Osteoblast (primary cell): ENCODE results near the gene C4orf54. TPM values are rescaled to one million over a fixed set of nuclear protein-coding genes. Genes with fewer than 3 reads are reported as not detected.

Experiments
- DNase-seq: peaks from one replicate; pipeline ENCODE4 v3.0.0; 2011; ENCODE audit warnings: low spot score, mixed read lengths; ENCODE audit not compliant: insufficient read length; ENCODE audit errors: missing footprints
- H2AFZ ChIP-seq: 2 replicates; pipeline ENCODE4 v1.6.0; 2011; ENCODE audit warnings: mild to moderate bottlenecking, low read length
- H3K27ac ChIP-seq: 2 replicates; pipeline ENCODE4 v1.5.1; 2011; ENCODE audit warnings: mild to moderate bottlenecking, low read depth, low read length, moderate library complexity
- H3K27me3 ChIP-seq: 2 replicates; pipeline ENCODE4 v1.6.0; 2012; ENCODE audit warnings: mild to moderate bottlenecking, control low read depth, inconsistent platforms, low read length, moderate library complexity; ENCODE audit not compliant: insufficient read depth
- H3K36me3 ChIP-seq: 2 replicates; pipeline ENCODE4 v1.5.1; 2011; ENCODE audit warnings: mild to moderate bottlenecking, low read length, control low read depth, moderate library complexity; ENCODE audit not compliant: insufficient read depth
- H3K4me1 ChIP-seq: 2 replicates; pipeline ENCODE4 v1.5.1; 2011; ENCODE audit warnings: mild to moderate bottlenecking, low read length, control low read depth, moderate library complexity; ENCODE audit not compliant: insufficient read depth
- H3K4me2 ChIP-seq: 2 replicates; pipeline ENCODE4 v1.6.0; 2011; ENCODE audit warnings: mild to moderate bottlenecking, low read length; ENCODE audit not compliant: insufficient read depth
- H3K4me3 ChIP-seq: fragments of 200-600 bp; sonication (generic); 3 replicates; pipeline ENCODE4 v1.5.1; 2012; ENCODE audit warnings: mild to moderate bottlenecking, low read length, inconsistent platforms; ENCODE audit not compliant: insufficient read depth
- H3K79me2 ChIP-seq: 2 replicates; pipeline ENCODE4 v1.6.0; 2012; ENCODE audit warnings: mild to moderate bottlenecking, low read length, control low read depth, inconsistent platforms; ENCODE audit not compliant: insufficient read depth
- H3K9me3 ChIP-seq: 2 replicates; pipeline ENCODE4 v1.5.1; 2011; ENCODE audit warnings: low read depth, low read length, control low read depth
- H4K20me1 ChIP-seq: 2 replicates; pipeline ENCODE4 v1.6.0; 2012; ENCODE audit warnings: mild to moderate bottlenecking, low read length, control low read depth; ENCODE audit not compliant: insufficient read depth
- CTCF ChIP-seq: IDR thresholded peaks from 2 replicates; pipeline ENCODE4 v1.5.1; 2011; ENCODE audit warnings: mild to moderate bottlenecking, low read depth, low read length, moderate library complexity; ENCODE audit errors: extremely low read depth
- total RNA-seq: library from RNA; depleted of rRNA; stranded (reverse); fragments of >200 nt; gene quantifications from 2 replicates; pipeline ENCODE4 v1.2.3, GENCODE V29; 2012

Gene C4orf54
- total RNA-seq, 1 donor, result under 0.01 TPM

DNA sequence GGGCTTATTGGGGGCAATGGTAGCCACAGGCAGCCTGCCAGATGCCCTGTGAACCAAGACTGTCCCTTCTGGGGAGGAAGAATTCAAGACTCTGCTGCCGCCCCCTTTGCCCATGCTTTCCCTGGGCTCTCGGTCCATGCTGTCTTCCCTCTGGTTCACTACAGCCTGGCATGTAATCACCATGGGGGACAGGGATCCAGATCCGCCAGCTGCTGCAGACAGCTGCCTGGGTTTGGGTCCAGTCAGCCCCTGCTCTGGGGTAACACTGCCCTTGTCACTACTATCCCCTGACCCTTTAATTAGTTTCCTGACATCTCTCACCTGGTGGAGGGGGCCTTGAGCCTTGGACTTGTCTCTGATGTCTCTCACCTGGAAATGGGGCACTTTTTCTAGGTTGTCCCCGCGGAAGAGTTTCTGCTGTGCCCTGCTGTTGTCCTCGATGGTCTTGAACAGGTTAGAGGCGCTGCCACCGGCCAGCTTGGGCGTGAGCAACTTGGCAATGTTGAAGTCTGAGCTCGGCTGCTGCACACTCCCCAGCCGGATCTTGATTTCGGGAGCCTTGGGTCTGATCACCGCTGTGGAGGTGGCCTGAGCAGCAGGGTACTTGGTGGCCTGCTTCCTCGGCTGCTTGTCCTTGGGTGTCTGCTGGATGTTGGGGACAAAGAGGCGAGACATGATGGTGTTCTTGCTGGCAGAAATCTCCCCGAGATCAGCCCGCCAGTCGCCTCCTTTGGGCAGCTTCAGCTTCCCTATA lies 6.4 kb downstream of the C4orf54 start:
- TF ChIP-seq CTCF, result no peak
- Histone ChIP-seq H3K9me3 (no peaks in the 10 kb centered on the region), H4K20me1 (no peaks in the 10 kb centered on the region), H2AFZ (no peak overlapping the region), H3K4me2 (no peak overlapping the region), H3K27ac (no peak overlapping the region), H3K4me1 (no peaks in the 10 kb centered on the region), H3K4me3 (no peak overlapping the region), H3K27me3 (no peaks in the 10 kb centered on the region), H3K36me3 (no peaks in the 10 kb centered on the region), H3K79me2 (no peaks in the 10 kb centered on the region)
- peak; percentile 31 for DNase-seq

DNA sequence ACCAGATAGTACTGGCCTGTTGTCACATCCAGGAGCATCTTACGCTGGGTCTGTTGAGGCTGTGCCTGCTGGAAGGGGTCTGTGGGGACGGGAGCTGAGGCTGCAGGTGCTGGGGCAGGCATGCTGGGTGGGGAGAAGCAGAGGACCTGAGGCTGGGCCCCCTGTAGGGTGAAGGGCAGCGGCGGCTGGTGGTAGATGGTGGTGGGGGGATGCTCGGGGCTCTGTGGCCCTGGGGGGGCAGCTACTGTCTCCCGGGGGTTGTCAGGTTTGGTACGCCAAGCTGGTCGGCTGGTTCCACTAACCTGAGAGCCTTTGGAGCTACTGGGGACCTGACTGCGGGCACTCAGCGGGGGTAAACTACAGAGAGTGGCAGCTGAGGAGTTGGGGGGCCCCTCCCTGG lies 7.8 kb downstream of the C4orf54 start:
- peak; percentile 32 for DNase-seq
- no peak for TF ChIP-seq CTCF
- no peaks in the 10 kb centered on the region for H4K20me1 ChIP-seq
- no peaks in the 10 kb centered on the region for H3K9me3 ChIP-seq
- no peaks in the 10 kb centered on the region for H3K27me3 ChIP-seq
- H2AFZ ChIP-seq, result no peak overlapping the region
- no peak overlapping the region for H3K4me3 ChIP-seq
- no peaks in the 10 kb centered on the region for H3K4me1 ChIP-seq
- no peaks in the 10 kb centered on the region for H3K36me3 ChIP-seq
- no peaks in the 10 kb centered on the region for H3K79me2 ChIP-seq
- H3K27ac ChIP-seq, result no peak overlapping the region
- no peak overlapping the region for H3K4me2 ChIP-seq

GRCh38 chr4:99649208-99649607 lies 8.4 kb downstream of the C4orf54 start:
- Histone ChIP-seq H3K36me3 (no peaks in the 10 kb centered on the region), H2AFZ (no peak overlapping the region), H3K9me3 (no peaks in the 10 kb centered on the region), H3K79me2 (no peaks in the 10 kb centered on the region), H3K27ac (no peak overlapping the region), H3K27me3 (no peaks in the 10 kb centered on the region), H4K20me1 (no peaks in the 10 kb centered on the region), H3K4me2 (no peak overlapping the region), H3K4me3 (no peak overlapping the region), H3K4me1 (no peaks in the 10 kb centered on the region)
- TF ChIP-seq CTCF, result no peak
- DNase-seq, result peak; percentile 34

- Histone ChIP-seq H3K27me3 (no peaks in the 10 kb centered on the region), H4K20me1 (no peaks in the 10 kb centered on the region), H3K36me3 (no peaks in the 10 kb centered on the region), H3K9me3 (no peaks in the 10 kb centered on the region), H3K4me3 (no peak overlapping the region), H3K4me1 (no peaks in the 10 kb centered on the region), H3K27ac (no peak overlapping the region), H3K4me2 (no peak overlapping the region), H3K79me2 (no peaks in the 10 kb centered on the region), H2AFZ (no peak overlapping the region)
- peak; percentile 26 for DNase-seq
- no peak for TF ChIP-seq CTCF
Measured at GRCh38 chr4:99648321-99648720, 9.3 kb downstream of the C4orf54 start.
